ENCODE measurements around the gene FRMD4B.

FRMD4B gene

DNA sequence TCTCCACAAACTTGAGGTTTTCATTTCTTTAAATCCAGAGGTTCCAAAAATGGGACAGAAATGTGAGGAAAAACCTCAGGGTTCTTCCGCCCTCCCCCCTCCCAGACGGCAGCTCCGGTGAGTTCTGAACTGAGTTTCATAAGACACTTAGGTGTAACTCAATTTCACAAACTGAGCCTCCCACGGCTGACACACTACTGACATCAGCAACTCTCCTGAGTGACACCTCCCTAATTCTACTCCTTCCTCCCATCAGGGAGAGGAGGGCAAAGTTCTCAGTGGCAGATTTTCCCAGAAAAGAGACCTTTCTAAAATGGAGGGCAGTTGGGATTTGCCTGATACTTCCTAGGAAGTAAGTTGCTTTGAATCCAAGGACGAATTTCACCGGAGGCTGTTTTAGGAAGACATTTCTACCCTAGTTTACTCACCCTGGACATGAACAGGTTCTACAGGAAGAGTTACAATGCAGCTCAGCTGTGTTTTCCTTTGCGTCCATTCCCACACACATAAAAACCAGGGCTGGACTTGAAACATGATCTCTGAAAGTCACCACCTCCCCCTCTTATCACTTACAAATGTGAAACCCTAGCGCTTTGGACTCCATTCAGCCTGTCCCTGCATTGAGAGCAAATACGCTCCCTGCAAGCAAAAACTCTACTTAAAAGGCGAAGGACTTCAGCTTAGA lies 185.4 kb downstream of the FRMD4B start:
- DNase-seq (ENCODE audit: low read depth), result no peak

DNA sequence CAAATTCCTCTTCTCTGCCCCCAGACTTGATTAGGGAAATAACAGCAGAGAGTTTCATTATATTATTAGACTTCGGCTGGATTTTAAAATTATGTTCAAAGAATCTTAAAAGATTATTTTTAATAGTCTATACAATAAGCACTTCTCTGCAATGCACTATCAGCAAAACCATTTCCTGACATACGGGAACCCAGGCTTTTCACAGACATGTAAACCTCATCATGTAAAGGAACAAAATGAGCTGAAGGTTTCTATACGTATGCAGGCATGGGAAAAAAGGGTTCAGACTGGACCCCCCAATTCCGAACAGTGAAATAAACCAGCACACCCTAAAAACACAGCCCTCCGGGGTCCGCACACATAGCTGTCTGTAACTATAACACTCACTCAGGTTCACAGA lies 185.9 kb downstream of the FRMD4B start:
- DNase-seq (ENCODE audit: low read depth), result no peak

DNA sequence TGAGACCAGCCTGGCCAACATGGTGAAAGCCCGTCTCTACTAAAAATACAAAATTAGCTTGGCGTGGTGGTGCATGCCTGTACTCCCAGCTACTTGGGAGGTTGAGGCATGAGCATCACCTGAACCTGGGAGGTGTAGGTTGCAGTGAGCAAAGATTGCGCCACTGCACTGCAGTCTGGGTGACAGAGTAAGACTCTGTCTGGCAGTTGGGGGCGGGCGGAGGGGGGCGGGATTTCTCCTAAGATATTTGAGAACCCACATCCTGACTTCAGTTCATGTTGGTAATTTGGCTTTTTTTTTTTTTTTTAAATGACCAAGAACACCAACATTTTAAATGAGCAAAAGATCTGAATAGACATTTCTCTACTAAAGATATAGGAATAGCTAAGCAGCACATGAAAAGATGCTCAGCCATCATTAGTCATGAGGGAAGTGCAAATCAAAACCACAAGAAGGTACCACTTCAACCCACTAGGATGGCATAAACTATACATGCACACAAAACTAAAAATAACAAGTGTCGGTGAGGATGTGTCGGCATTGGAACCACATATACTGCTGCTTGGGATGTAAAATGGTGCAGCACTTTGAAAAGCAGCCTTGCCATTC lies 187.9 kb downstream of the FRMD4B start:
- DNase-seq (ENCODE audit: low read depth), result no peak

DNA sequence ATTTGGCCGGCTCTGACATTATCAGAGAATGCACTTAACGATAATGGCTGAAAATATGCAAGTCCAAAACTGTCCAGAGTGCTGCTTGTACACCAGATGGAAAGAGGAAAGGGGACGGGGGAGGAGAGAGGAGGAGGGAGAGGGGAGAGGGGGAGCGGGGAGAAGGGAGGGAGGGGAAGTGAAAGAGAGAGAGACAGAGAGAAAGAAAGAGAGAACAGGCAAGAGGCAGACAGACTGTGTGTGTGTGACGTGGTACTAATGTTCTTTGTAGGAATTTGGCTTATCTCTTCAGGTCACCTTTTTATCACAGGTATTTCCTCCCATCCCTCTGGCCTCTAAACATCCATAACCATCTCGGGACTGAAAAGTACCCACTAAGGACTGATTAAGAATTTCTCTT lies 188.4 kb downstream of the FRMD4B start:
- no peak for DNase-seq (ENCODE audit: low read depth)

DNA sequence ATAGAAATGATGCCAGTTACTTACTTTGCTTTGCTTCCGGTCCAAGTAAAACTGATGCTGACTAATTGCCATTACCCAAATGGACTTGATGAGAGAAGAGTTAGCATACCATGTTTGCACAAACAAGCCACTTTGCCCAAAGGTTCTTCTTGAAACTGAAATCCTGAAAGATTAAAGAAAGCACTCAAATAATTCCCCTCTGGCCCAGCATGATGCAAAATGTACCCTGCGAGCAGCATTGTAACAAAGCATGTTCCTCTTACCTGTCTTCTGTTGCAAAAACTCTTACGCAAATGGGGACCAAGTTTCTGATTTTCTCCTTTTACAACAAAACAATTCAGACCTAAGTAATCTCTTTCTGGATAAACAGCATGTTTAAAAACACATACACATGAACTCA lies 189.0 kb downstream of the FRMD4B start:
- DNase-seq (ENCODE audit: low read depth), result no peak

DNA sequence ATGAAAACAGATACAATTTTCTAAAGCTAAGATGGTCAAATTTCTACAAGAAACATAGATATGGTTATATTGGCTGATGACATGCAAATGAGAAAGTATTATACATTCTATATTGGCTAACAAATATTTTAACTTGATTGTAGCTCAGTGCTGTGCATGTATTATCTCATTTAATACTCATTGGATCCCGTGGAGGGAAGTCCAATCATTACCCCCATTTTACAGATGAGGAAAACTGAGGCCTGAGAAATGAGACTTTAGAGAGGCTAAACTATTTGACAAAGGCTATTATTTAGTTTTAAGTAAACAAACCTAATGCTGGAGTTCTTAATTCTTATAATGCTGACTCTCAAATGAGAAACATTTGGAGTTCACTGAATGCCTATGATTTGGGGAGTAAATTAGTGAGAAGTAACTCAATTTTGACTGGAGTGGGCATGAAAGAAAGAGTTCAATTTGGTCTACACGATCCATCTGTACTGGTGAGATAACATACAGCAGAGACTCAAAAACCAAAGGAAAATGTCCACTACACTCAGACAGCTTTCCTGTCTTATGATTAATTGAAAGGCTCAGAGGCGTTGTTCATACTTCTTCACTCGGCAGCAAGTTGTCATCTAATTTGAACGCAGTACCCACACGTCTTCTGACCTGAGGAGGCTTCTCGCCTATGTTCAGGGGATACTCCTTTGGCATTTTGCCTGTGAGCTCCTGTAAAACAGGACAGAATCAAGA lies 191.3 kb downstream of the FRMD4B start:
- DNase-seq (ENCODE audit: low read depth), result no peak

DNA sequence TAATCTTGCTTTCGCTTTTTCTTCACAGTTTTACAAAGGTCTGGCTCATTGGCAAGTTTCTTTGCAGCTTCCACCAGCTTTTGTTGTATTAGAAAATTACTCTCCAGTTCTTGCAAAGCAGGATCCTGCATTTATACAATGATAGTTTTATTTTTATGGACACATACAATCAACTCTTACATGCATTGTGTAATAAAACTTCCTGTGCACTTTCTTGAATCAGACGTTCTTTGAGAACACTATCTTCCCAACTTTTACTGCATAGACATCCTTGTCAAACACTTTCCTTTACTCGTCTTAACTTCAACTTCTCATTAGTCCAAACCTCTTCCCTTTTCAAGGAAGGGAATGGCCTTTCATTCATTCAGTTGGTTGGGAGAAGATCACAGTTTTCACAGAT lies 192.1 kb downstream of the FRMD4B start:
- no peak for DNase-seq (ENCODE audit: low read depth)

DNA sequence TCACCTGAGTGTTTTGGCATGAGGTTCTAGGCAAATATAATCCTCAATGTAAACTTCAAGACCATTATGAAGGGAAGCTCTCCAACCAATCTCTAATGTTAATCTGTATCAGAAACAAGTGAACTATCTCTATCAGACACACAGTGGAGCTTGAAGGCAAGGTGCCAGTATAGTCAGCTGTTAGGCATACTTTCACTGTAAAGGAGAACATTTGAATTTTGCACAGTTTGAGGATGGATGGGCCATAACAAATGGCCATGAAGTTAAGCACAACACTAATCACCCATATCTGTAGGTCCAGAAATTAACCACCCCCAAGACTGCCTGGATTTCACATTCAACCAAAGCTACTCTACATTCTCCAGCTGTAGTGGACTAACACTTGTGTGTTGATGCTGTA lies 194.4 kb downstream of the FRMD4B start:
- DNase-seq (ENCODE audit: low read depth), result no peak

DNA sequence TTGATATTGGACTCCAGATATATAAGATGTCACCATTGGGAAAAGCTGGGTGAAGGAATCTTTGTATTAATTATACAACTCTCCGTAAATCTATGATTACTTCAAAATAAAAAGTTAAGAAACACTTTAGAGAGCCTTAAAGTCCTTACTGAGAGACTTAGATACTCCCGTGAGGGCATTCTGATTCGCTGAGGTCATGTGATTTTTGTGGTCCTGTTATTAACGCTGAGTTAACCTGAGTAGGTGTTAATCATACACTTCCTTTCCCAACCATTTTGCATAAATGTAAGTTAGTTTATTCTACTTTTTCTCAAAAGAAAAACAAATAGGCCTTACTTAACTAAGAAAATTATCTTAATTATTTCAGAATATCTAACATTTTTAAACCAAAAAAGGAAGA lies 196.4 kb downstream of the FRMD4B start:
- DNase-seq (ENCODE audit: low read depth), result no peak

DNA sequence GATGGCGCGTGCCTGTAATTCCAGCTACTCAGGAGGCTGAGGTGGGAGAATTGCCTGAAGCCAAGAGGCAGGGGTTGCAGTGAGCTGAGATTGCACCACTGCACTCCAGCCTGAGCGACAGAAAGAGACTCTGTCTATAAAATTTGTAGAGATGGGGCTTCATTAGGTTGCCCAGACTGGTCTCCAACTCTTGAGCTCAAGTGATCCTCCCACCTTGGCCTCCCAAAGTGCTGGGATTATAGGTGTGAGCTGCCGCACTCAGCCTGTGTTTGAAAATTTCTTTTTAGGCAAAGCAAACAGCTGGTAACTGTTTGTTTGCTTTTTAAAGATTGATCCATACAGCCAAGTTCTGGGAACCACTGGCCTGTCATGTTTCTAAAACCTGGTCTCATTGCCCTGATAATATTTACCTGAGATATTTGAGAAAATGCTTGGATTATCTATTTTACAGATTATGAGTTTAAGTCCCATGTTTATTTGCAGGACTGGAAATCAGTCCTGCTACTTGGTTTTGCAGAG lies 199.3 kb downstream of the FRMD4B start:
- no peak for DNase-seq (ENCODE audit: low read depth)

DNA sequence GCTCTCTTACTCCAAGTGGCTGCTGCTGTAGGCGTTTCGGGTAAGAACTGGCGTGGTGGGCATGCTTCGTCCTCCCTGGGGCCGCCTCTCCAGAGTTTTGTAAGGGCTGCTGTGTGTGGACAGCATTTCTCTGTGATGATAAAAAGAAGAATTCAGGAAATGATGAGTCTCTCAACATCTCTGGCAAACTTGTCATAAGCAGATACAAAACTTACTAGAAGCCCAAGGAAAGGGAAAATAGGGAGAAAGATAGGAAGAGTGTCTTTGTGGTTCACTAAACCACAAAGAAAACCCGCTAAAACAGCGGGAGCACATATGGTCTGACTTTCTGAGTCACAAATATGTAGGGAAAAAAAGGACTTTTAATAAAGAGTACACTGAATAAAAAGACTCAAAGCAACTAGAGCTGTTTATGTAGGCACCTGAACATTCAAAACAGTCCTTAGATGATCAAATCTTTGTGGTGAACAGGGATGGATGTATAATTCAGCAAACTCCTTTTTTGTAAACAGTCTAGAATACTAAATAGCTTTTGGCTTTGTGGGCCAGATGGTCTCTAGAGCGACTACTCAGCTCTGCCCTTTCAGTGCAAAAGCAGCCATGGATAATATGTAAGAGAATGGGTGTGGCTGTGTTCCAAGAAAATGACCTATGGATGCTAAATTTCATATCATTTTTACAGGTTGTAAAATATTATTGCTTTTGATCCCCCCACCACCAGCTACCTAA lies 203.1 kb downstream of the FRMD4B start:
- peak; percentile 7 for DNase-seq (ENCODE audit: low read depth)

DNA sequence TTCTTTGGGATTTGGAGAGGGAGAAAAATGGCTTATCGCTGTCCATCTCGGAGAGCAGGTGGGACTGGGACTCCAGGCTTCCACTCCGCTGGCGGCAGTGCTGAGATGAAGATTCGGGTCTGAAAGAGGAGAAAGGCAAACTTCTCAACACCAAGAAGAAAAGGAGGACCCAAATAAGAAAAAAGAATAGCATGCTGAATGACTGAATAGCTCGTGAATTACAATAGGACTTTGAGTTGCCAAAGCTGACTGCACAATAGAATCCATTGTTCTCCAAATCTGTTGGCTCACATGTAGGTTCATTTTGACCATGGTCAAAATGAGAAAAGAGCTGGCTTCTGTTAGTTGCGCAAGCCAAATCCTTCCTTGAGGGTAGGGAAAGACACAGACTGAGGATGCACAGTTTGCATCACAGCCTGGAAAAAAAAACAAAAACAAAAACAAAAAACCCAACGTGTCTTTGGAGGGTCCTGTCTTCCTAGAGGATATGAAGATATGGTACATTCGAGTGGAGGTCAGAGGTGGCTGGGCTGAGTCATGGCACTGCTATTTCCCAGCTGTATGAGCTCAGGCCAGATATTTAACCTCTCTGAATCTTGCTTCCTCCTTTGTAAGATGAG lies 204.2 kb downstream of the FRMD4B start:
- DNase-seq (ENCODE audit: low read depth), result peak; percentile 12

DNA sequence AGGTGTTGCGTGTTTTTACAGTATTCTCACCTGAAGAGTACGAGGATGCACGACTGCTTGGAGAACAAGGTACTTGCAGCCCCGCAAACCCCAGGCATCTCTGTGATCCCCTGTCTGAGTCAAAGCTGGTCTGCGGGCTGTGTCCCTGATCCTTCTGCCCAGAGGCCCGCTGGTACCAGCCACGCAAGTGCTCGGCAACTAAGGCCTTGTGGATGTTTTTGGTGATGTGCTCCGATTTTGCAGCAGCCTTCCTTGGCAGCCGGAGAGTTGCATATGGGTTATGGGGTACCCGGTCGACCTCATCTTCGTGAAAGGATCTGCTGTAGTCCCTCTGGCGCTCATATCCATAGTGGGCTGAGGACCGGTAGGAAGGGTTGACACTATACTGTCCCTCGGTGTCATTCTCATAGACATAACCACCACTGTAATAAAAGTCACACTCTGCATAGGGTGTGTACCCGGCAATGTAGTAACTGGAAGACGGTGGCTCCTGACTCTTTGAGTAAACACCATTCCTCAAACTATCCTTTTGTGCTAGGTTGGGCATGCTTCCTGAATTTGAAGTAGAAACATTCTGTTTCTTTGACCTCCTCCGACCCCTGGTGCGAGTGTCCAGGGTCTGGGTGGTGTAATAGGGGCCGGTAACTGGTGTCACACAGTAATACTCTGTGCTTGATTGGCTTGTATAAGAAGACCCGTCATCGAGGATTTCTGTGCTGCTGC lies 204.9 kb downstream of the FRMD4B start:
- no peak for DNase-seq (ENCODE audit: low read depth)

DNA sequence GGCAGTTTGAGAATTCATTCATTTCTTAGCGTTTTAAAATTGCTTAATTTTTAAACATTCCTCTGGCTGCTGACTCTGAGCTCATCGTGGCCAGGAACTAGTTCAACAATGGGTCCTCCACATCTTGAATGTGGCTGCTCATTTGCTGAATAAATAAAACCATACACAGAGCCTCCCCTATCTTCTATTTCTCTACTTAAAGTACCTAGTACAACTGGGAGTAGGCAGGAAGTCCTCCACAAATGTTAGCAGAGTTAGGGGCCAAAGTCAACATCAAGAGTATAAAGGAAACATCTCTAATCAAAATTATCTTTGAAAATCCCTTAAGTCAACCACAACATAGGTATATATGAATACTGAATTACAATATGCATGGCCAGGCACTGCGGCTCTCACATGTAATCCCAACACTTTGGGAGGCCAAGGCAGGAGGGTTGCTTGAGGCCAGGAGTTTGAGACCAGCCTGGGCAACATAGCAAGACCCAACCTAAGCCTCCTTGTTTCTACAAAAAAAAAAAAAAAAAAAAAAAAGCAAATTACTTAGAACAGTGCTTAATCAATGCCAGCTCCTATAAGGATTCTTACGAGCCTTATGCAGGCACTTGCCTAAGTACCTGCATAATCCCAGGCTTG lies 206.0 kb downstream of the FRMD4B start:
- DNase-seq (ENCODE audit: low read depth), result no peak

DNA sequence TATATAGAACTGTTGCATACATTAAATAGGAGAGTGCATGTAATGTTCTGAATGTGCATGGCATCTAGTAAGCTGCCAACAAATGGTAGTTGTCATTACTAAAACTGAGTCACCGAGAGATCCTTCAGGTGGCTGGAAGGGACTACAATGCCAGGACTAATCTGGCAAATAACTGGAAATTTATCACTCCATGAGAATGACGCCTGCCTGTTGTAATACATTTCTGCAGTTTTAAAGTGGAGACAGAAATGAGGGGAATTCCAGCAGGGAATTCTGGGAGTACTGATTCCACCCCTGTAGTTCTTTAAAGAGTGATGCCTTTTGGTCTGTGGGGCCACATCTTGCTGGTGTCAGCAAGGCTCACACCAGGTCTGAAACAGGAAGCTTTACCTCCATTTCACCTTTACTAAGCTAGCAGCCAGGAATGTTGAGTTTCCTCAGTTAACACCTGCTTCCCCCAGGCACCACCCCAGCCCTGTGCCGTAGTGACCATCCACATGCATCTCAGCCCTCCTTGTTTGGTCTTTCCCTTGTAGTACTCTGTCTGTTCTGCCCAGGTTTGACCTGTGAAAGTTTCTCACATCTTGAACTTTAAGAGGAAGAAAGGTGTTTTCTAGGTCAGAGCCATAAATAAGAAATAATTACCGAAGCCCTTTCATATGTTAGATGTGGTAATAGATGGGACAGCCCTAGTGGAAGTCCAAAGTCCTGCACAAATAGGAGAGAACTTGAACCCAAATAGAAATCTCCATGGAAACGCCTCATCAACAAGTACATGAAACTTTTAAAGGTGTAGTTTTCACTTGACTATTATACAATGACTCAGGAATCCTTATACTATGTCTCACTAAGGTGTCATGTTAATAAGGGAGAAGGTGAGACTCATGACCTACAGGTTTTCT lies 206.8 kb downstream of the FRMD4B start:
- DNase-seq (ENCODE audit: low read depth), result no peak

DNA sequence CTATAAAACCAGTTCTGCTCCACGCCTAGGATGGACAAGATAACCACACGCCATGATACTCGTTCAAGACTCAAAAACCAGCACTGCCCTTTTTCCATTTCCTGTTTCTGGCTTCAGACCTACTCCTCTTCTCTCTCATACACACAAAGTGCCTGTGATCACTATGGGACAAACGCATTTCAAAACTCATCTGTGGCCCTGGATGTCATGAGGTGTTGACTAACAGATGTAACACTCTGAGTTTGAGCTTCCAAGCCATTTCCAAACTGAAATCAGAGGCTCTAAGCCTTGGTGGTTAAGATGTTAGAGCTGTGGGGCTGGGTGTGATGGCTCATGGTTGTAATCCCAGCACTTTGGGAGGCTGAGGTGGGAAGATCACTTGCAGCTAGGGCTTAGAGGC lies 207.8 kb downstream of the FRMD4B start:
- DNase-seq (ENCODE audit: low read depth), result no peak

DNA sequence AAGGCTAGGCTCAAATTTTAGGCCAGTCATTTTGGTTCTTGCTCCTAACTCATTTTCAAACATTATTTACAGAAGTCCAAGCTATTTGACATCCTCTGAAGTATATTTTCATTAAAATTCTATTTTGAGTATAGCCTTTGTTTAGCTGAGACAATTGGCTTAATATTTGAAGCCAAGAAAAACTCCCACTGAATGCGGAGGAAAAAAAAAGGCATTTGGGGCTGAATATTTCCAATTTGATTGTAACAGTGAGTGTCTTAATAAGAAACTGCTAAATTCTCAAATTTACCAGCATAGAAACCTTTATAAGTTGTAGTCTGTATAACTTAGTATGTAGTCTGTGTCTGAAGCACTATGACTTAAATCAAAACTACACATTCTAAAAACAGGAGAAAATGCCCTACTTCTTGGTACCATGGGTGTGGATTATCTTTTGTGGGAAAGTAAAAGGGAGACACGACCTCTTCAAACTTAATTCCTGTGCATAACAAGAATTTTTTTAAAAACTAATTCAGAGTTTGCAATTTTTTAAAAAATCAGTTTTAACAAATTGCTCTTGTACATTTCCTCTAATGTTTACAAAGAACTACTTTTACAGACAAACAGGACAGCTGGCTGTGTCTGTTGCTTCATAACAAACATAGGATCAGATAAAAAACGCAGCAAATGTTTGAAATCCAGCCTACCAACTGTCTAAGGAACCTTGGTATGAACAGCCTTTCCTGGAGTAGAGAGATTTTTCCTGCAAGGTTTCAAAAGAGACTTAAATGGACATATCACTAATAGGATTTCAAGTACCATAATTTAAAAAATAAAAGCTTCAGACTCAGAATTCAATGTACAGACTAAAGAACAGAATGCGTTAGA lies 210.8 kb downstream of the FRMD4B start:
- no peak for DNase-seq (ENCODE audit: low read depth)

DNA sequence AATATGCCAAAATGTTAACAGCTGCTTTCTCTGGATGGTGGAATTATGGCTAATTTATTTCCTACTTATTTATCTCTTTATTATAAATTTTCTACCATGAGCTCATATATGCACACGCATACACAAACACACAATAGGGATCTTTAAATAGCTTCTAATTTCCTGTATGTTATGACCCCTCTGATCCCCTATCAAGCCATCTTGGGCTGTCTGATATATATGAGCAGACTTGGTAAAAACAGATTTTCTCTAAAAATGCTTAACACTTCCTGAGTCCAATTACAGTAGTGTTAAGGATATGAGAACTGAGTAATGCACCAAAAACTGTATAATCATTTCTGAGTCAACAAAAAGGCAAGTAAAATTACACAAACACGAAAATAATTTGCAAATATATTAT lies 211.4 kb downstream of the FRMD4B start:
- no peak for DNase-seq (ENCODE audit: low read depth)

DNA sequence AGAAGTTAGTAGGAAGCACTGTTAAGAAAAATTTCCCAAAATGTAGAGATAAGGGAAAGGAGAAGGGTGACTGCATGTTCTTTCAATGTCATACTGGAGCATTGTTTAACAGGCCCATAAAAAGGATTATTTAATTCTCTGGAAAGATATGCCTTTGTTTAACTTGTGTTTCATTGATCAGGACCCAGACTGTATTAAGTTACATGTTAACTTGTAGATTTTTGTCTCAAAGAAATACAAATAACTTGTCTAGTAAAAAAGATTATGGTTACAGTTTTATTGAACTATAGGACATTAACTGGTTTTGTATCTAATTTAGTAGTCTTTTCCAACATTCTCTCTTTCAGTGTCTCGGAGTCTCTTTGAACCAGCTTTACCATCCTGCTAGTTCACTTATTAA lies 213.8 kb downstream of the FRMD4B start:
- no peak for DNase-seq (ENCODE audit: low read depth)
